Fibroblast of peridontal ligament (primary cell): ENCODE data around the gene VGLL4.

Source experiments
- DNase-seq: peaks from one replicate; pipeline ENCODE4 v3.0.0-alpha.2; 2010; ENCODE audit errors: extremely low read depth

VGLL4 gene

DNA sequence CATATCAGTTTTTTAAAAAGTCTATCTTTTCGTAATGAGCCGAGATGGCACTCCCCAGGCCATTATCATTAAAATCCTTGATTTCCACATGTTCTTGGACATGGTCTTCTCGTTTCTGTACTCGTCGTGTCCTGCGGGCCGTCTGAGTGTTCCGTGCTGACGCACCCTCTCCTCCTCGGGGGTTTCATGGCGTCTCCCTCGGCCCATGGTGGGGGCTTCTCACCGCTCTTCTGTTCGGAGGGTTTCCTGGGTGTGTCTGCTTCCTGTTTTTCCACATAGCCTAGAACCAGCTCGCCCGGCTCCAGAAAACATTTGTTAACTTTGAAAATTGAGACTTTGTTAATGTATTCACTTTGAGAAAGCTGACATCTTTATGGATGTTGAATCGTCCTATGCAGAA is 92.7 kb downstream of the VGLL4 start:
- DNase-seq: no peak

DNA sequence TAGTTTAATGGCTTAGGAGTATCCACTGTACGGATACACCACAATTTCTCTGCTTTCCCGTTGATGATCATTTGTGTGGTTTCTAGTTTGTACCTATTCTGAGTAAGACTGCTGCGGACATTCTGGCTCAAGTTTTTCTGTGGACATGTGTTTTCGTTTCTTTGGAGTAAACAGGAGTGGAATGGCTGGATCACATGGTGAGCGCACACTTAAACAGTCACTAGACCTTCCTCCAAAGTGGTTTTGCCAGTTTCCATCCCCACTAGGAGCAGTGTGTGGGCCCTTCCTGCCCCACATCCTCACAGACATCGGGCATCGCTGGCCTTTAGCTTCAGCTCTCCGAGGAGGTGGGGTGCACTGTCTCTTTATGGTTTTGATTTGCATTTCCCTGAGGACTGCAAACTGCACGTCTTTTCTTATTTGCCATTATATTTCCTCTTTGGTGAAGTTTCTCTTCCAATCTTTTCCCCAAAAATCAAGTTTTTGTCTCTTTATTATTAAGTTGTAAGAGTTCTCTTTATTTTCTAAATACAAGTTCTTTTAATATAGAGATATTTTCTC is 94.1 kb downstream of the VGLL4 start:
- DNase-seq: peak; percentile 42

DNA sequence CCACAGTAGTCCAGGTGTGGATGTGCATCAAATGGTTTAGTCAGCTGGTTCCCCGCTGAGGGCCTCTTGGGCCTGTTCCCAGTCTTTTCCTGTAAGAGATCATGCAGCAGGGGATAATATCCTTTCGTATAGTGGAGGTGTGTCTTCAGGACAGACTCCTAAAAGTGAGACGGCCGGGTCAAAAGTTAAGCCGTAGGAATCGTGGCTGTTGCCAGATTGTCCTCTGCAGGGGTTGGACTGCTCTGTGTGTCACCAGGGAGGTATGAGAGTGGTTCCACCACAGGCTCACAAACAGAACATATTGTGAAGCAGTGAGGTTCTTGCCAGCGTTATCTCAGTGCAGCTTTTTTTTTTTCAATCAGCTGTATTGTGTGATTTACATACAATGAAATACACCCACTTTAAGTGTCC is 95.0 kb downstream of the VGLL4 start:
- DNase-seq: no peak

DNA sequence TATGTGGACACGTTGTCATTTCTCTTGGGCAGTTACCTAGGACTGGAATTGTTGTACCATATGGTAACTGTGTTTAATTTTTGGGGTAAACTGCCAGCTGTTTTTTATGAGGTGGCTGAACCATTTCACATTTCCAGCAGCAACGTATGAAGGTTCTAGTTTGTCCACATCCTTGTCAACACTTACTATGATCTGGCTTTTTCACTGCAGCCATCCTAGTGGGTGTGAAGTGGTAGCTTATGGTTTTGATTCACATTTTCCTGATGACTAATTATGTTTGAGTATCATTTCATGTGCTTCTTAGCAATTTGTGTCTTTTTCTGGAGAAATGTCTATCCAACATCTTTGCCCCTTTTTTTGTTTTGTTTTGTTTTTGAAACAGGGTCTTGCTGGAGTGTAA is 96.2 kb downstream of the VGLL4 start:
- no peak for DNase-seq

DNA sequence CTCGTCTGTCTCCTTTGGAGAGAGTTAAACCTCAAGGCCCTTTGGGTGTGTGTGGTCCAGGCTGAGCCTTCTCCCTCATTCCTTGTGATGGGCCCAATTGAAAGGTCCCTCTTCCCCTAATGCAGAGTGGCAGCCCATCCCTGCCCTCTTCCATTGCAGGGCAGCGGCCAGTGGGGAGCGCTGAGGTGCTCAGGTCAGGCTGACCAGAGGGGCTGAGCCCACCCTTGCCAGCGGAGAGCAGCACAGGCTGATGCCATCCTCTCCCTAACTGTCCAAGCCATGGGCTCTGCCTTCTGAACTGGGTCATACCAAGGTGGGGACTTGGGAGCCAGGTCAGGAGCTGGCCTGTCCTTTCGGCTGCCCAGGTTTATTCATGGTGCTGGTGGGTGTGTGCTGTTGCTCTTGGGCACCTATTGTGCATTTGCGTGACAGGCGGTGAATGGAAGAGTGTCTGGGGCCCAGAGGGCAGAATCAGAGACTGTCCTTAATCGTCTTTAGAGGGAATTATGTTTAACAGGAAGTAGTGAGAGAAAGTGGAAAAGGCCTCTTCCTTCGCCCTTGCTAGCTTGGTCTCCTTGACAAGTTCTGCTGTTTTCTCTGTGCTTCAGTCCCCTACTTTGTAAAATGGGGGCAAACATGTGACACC is 96.9 kb downstream of the VGLL4 start:
- DNase-seq: no peak

DNA sequence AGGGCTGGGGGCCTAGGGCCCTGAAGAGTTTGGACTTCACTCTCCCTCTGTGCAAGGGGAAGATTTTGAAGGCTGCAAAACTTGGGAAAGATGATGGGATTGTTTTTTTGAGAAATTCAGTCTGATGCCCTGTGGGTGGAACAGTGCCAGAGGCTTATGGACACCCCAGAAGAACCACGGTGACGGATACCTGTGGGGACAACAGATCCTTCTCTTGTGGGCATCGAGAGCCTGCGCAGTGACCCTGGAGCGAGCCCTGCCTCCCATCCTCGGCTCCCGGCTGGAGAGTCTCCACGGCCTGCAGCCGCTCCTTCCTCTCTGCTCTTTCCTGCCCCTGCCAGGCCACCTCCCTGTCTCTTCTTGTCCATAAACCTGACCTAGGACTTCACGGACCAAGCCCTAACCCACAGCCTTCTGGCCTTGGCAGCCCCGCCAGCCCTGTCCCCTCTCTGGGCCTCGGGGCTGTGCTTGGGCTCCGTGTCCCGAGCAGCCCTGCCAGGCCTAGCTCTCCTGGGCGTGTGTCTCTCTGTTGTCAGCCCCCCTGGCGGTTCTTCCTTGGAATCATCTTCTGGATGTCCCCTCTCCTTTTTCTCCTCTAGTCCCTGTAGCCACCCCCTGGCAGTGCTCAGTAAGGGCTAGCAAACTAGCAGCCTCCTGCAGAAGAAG is 98.4 kb downstream of the VGLL4 start:
- no peak for DNase-seq

DNA sequence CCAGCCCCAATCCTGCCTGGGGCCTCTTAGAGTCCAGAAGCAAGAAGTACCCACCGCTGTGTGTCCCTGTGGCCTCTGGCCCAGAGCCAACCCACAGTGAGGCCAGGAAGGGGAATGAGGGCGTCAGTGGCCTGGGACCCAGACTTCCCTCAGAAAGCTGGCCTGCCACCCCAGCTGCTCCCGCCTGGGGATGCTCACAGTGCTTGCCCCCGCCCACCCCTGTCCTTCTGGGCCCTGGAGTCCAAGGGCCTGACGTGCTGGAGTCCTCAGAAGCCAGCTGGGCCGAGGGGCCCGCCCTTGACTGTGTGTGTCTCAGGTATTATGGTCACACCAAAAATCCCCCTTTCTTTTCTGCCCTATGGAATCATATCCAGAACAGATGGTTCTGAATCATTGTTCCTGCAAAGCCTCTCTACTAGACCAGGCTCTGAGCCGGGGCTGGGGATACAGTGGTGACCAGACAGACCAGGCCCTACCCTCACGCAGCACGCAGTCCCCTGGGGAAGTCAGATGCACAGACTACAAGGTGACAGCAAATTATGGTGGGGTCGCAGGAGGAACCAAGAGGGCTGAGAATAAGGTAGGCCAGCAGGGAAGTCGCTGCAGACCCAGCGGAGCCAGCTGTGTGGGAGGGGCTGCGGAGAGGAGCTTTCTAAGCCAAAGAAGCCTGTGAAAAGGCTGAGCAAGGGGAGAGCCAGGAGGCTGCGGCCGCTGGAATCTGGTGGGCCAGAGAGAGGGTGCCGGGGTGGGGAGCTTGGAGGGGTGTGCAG is 99.1 kb downstream of the VGLL4 start:
- DNase-seq: no peak

DNA sequence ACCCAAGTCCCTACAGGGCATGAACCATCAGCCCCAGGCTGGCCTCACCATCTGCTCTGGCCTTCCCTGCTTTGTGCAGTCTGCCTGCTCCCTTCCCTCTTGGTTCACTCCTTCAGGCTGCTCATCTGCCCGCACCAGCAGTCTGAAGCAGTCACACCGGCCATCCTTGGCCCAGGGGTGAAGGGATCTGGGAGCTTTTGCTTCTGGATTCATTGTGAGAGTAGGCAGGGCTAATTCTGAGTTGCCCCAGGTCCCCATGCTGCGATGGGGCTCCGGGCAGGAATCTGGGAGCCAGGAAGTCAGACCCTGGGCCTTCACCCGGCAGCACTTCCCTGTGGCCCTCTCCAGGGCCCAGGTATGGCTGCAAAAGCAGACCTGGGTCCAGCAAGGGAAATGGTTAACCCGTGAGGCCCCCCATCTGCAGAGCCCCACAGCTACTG is 99.7 kb downstream of the VGLL4 start:
- no peak for DNase-seq

DNA sequence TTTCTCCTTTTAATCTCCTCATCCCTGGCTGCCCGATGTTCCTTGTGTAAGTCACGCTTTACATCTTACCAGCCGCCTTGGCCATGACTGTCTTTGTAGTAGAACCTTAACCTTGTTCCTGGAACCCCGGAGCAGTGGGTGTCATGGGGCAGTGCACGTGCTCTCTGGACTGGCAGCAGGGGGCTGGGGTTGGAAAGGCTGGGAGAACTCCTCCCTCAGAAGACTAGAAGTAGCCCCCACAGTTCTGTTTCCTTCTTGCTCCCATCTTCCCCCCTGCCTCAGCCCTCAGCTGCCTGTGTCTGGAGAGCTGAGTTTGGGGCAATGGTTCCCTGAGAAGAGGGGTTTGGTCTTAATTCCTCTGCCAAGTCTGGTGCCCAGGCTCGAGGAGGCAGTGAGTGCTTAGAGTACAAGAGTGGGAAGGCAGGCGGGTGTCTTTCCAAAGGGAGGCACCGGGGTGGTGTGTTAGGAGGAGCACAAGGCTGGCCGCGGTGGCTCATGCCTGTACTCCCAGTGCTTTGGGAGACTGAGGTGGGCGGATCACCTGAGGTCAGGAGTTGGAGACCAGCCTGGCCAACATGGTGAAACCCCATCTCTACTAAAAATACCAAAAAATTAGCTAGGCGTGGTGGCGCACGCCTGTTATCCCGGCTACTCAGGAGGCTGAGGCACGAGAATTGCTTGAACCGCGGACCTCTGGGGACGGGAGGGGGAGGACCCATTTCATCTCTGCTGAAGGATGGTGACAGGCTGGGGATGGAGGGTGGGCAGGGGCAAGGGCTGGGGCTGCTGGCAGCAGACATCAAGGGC is 100.4 kb downstream of the VGLL4 start:
- DNase-seq: no peak

DNA sequence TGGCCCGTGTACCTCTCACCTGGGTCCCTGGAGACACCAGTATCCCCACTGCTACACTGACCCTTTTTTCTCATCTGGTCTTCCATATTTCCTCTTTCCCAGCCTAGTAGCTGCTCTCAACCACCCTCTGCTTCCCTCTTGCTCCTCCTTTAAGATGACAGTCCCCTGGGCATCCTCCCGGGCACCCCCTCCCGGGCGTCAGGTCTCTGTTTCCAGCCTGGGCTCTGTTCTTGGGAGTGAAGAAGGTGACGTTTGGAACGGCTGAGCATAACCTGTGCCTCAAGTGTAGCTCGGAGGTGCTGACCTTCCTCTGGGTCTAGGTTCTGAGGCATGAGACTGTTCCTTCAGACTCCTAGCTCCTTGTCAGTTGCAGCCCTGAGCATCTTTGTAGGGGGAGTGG is 101.2 kb downstream of the VGLL4 start:
- DNase-seq: no peak

DNA sequence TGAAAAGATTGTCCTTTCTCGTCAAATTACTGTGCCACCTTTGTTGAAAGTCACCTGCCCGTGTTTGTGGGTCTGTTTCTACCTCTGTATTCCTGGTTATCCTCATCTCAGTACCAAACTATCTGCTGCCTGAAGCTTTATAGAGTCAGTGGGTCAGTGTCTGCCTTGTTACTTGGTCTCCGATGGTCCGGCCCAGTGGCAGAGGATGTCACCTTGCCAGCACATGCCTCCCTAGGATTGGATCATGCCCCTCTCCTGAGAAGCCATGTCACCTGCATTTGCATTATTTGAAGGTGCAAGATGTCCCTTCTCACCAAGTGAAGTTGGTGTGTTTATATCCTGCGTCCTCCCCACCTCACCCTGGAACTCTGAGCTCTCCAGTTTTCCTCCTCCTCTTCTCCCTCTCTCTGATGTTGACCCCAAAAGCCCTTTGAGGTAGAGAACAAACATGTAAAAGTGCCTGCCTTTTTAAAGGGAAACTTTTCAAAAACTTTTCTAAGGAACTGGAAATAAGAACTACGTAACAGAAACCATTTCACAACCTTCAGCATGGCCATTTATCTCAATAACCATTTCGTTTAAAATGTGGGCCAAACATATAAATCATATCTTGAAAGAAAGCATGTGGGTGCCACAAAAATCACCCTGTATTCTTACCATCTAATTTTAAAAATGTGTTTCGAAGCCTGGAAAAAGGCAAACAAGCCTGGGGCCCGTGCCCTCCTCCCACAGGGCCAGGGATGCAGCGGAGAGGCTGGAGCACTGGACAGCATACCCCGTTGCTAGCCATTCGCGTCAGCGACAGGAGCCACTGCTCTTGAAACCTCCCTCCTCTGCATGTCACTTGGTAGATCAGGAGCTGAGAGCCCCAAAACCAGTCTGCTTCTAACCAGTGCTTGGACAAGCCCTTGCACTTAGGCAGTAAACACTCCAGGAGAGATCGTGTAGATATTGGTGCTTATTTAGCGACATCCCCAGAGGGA is 102.1 kb downstream of the VGLL4 start:
- no peak for DNase-seq

DNA sequence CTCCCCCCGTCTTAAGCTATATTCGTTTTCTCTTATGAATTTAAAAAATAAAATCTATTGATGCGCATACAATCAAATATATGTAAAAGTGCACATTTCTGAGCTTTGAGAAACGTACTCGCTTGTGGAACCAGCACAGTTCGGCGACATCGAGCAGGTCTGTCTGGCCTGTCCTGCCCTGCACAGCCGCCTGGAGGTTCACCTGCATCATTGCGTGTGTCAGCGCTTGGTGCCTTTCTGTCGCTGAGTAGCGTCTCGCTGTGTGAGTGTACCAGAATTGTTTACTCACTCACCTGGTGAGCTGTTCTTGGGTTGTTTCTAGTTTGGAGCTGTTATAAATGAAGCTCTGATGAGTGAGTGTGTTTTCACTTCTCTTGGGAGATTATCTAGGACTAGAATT is 104.0 kb downstream of the VGLL4 start:
- no peak for DNase-seq

DNA sequence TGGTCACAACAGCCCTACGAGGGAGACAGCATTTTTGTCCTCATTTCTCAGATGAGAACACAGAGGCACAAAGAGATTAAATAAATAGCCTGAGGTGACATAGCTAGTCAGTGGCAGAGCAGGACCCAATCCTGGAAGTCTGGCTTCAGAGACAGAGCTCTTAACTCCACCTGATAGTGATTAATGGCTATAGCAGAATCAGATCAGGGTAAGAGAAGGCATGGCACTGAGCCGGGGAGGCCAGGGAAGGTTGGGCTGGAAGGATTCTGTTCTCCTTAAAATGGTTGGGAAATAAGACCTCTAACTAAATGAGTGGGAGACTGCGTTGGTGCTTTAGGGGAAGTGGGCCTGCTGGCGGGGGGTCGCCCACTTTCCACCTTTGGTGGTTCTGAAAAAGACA is 104.5 kb downstream of the VGLL4 start:
- no peak for DNase-seq

DNA sequence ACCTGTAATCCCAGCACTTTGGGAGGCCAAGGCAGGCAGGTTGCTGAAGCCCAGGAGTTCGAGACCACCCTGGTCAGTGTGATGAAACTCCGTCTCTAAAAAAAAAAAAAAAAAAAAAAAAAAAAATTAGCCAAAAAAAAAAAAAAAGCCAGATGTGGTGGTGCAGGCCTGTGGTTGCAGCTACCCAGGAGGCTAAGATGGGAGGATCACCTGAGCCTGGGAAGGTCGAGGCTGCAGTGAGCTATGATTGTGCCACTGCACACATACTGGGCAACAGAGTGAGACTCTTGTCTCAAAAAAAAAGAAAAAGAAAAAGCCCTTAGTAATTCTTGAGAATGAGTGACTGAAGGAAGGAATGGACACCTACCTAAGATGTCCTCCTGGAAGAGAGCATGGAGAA is 105.1 kb downstream of the VGLL4 start:
- DNase-seq: no peak

DNA sequence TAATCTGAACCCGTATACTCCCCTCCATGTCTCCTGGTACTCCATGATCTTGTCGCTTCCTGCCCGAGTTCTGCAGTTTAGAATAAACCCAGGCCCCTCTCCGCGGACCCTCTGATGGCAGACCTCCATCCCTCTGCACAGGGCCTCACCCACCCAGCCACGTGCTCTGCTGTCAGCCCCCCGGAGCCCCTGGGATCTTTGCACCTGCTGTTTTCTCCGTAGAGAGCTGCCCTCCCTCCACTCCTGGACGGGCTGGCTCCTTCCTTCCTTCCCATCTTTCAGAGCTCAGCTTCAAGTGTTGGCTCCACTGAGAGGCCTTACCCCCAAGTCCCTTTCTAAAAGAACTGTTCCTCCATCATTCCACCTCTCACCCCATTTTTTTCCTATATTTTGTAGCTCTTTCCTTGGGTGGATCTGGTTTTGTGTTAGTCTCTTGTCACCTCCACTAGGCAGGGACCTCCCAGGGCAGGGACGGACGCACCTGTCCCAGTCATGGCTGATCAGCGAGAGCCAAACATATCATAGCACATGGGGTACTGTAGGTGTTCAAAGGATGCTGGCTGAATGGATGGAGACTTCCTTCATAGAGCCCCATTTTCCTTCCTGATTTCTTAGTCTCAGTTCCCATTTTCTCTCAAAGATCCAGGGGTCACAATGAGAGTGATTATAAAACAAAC is 106.6 kb downstream of the VGLL4 start:
- DNase-seq: no peak

DNA sequence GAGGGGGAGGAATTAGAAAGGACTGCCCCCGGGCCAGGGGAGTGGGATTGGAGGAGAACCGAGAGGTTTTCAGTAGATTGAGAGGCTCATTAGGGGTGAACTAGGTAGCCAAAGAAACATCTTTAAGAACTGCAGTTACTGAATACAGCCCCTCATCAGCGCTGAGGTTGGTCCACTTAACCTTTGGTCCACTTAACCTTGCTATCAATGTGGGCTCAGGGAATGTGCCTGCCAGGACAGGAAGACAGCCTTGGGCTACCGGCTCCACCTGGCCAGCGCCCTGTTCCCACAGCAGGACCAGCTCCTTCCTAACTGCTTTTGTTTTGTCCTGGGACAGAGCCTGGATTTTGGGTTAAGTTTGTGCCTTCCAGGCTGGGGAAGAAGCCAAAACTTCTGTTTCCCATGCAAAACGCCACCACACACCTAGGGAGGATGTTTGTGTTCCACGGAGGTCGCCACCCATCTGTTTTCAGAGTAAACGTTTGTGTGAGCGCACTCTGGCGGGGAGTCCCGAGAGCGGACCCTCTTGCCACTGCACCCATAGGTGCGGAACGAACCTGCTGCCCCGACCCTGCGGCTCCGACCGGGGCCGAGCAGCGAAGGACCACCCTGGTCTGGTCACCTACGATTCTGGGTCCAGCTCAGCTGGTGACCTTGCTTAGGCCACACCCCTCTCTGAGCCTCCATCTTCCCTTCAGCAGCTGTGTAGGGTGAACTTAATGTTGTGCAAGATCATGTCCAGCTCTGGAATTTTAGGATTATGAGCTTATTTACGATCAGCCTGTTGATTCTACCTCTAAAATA is 107.4 kb downstream of the VGLL4 start:
- no peak for DNase-seq

DNA sequence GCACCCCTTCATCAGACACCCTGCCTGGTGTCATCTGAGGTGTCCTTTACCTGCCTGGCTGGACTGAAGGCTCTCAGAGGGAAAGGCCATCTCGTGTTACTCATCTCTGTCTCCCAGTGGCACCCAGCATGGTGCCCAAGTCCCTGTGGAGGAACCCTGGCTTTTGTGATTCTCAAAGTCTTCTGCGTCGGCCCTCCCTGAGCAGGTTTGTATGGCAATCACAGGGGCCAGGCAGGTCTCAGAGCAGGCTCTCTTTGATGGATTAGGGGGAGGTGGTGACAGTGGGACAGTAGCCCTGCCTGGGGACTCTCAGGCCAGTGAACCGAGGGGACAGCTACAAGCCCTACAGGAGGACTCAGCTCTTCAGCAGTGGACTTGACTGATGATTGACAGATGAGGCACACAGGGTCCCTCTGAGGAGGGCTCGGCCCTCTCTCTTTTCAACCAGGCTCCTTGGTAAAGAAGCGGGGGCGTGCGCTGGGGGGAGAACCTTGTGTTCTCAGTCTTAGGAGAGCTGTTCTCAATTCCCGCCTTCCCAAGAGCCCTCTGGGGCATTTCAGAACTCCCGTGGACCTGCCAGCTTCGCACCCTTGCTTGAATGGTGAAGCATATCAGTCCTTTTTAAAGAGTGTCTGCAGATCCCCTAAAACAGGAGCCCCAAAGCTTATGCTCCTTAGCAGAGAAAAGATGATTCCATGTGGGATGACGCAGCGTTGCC is 108.3 kb downstream of the VGLL4 start:
- no peak for DNase-seq

DNA sequence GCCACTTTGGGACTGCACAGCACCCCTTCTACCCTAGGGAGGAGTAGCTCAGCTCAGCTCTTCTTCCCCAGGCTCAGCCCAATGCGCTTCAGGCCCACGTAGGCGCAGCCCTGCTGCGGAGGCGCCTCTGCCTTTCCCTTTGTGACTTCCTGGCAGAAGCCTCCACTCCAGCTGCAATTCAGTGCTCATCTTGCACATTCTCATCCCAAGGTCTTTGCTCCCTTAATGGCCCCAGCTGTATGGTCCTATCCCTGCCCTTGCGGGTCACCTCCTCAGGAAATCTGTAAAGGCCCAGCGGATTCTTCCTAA is 109.0 kb downstream of the VGLL4 start:
- no peak for DNase-seq
